WERI-Rb-1 (cell line): Measurements from ENCODE around the gene TTLL1.

ENCODE experiments used
- DNase-seq: peaks from one replicate; pipeline ENCODE4 v3.0.0-alpha.2; 2020
- H3K27ac ChIP-seq: fragments of 250-450 bp; sonication (Bioruptor Pico); 2 replicates; pipeline ENCODE4 v1.5.1; 2020; ENCODE audit warnings: mild to moderate bottlenecking, moderate library complexity
- H3K27me3 ChIP-seq: fragments of 250-450 bp; sonication (Bioruptor Pico); 2 replicates; pipeline ENCODE4 v1.5.1; 2021; ENCODE audit warnings: mild to moderate bottlenecking, low read depth, moderate library complexity; ENCODE audit not compliant: insufficient read depth, severe bottlenecking
- H3K36me3 ChIP-seq: fragments of 250-450 bp; sonication (Bioruptor Pico); 2 replicates; pipeline ENCODE4 v1.5.1; 2020; ENCODE audit warnings: mild to moderate bottlenecking, moderate library complexity
- H3K4me3 ChIP-seq: 2 replicates; pipeline ENCODE4 v1.5.1; 2011; ENCODE audit warnings: low read depth, mild to moderate bottlenecking, control low read depth, low read length
- H3K9me3 ChIP-seq: fragments of 250-450 bp; sonication (Bioruptor Pico); 2 replicates; pipeline ENCODE4 v1.5.1; 2021; ENCODE audit warnings: mild to moderate bottlenecking, moderate library complexity; ENCODE audit not compliant: severe bottlenecking
- TF ChIP-seq, protein P1 (sequence below): IDR thresholded peaks from 2 replicates; pipeline ENCODE4 v1.5.1; 2011; ENCODE audit warnings: low read depth, mild to moderate bottlenecking, control low read depth, inconsistent platforms, low read length

Gene TTLL1

DNA sequence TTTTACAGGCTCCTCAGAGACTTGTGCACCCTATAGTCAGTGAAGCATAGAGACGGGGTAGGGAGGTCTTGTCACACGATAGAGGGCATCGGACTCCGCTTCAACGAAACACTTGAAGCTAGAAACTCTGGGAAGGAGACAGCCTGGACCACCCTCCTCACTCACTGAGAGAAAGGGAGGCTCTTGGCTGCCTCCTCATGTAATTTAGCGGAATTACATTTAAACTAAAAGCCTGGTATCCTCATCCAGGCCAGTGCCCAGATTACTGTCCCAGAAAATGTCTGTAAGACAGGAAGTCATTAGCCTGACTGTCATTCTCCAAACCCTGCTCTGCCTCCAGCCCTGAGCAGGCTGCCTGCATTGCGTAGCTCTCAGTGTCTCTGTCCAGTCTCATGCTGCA, 36.0 kb downstream of the TTLL1 start:
- H3K4me3 ChIP-seq = no peak overlapping the region
- H3K36me3 ChIP-seq = no peaks in the 10 kb centered on the region
- TF ChIP-seq, protein P1, sequence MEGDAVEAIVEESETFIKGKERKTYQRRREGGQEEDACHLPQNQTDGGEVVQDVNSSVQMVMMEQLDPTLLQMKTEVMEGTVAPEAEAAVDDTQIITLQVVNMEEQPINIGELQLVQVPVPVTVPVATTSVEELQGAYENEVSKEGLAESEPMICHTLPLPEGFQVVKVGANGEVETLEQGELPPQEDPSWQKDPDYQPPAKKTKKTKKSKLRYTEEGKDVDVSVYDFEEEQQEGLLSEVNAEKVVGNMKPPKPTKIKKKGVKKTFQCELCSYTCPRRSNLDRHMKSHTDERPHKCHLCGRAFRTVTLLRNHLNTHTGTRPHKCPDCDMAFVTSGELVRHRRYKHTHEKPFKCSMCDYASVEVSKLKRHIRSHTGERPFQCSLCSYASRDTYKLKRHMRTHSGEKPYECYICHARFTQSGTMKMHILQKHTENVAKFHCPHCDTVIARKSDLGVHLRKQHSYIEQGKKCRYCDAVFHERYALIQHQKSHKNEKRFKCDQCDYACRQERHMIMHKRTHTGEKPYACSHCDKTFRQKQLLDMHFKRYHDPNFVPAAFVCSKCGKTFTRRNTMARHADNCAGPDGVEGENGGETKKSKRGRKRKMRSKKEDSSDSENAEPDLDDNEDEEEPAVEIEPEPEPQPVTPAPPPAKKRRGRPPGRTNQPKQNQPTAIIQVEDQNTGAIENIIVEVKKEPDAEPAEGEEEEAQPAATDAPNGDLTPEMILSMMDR = peak; percentile 53
- no peaks in the 10 kb centered on the region for H3K9me3 ChIP-seq
- H3K27me3 ChIP-seq = no peaks in the 10 kb centered on the region
- H3K27ac ChIP-seq = no peak overlapping the region
- DNase-seq = no peak

DNA sequence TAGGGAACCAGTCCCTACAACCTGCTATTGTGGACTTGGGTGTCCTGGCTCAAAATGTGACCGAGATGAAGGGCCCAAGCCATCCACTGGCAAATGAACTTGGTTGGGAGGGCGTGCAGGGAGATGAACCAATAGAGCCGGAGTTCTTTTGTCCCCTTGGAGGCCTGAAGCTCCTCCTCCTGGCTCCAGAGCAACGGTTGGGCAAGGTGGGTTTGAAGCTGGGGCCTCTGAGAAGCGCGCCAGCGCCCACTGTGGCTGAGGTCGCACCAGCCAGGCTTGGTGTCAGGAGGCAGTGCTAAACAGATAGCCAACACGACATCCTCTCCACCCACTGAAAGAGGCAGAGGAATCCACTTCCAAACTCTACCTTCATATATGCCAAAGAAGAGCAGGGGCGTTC, 38.2 kb downstream of the TTLL1 start:
- H3K36me3 ChIP-seq = no peaks in the 10 kb centered on the region
- no peak overlapping the region for H3K27ac ChIP-seq
- no peaks in the 10 kb centered on the region for H3K27me3 ChIP-seq
- H3K4me3 ChIP-seq = no peak overlapping the region
- H3K9me3 ChIP-seq = no peaks in the 10 kb centered on the region
- TF ChIP-seq, protein P1 = 0 out of 2 replicates have a peak, but pooled peaks have one; percentile 21
- no peak for DNase-seq

DNA sequence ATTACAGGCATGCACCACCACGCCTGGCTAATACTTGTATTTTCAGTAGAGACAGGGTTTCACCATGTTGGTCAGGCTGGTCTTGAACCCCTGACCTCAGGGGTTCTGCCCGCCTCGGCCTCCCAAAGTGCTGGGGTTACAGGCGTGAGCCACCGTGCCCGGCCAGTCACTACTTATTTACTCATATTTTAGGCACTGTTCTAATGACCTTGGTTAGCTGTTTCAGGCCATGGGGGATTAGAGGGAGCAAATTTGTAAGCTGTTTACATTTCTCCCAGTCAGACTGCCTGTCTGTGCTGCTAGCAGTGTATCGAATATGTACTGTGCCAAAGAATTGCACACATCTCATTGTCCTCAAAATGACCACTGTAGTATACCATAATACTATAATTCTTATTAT, 41.6 kb downstream of the TTLL1 start:
- DNase-seq = no peak
- no peaks in the 10 kb centered on the region for H3K27me3 ChIP-seq
- no peak overlapping the region for H3K4me3 ChIP-seq
- H3K9me3 ChIP-seq = no peaks in the 10 kb centered on the region
- H3K36me3 ChIP-seq = no peaks in the 10 kb centered on the region
- no peak overlapping the region for H3K27ac ChIP-seq
- TF ChIP-seq, protein P1 = no peak

DNA sequence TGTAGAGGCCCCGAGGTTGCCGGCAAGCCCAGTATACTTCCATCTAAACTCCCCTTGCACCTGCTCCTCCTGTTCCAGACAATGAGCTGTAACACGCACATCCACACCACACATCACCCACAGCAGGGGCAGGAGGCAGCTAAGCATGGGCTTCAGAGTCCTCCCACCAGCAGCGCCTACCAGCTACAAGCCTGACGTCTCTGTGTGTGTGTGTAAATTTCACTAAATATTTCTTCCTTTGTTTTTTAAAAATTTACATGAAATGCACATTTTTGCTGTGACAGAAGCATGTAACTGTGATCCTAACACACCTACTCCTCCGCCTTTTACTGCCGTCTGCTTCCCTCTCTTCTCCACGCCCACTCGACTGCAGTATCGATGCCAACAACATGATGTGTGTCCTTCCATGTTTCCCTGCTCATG, 44.9 kb downstream of the TTLL1 start:
- Histone ChIP-seq H3K27me3 (no peaks in the 10 kb centered on the region), H3K9me3 (no peaks in the 10 kb centered on the region), H3K27ac (no peak overlapping the region), H3K36me3 (no peaks in the 10 kb centered on the region), H3K4me3 (no peak overlapping the region)
- TF ChIP-seq, protein P1 = no peak
- DNase-seq = no peak

DNA sequence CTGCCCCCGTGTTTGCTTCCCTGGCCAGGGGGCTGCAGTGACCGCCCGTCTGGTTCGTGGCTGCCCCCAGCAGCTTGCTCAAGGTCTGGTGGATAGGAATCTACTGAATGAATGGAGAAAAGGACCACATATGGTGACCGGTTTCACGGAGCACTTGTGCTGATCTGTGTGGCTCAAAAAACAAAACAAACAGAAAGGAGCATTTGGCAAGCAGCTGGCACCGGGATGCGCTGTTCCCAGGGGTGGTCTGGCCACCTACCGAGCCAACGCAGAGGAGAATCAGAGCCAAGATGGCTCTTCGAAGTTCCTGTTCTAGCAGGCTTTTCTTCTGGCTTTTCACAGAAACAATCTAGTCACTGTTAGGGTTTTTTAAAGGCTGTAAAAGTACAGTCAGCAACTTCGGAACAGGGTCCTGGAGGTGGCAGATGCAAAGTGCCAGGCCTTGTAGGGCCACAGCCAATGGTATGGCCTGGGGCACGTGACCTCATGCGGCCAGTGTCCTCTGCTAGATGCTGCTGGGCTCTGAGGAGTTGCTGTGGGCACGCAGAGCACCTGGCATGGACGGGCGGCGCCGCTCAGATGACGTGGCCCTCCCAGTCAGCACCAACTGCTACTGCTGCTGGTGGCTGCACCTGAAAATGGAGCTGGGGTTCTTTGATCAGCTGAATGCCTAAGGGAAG, 47.0 kb downstream of the TTLL1 start:
- Histone ChIP-seq H3K36me3 (no peaks in the 10 kb centered on the region), H3K9me3 (no peaks in the 10 kb centered on the region), H3K27ac (no peak overlapping the region), H3K27me3 (no peaks in the 10 kb centered on the region), H3K4me3 (no peak overlapping the region)
- TF ChIP-seq, protein P1 = no peak
- DNase-seq = no peak

DNA sequence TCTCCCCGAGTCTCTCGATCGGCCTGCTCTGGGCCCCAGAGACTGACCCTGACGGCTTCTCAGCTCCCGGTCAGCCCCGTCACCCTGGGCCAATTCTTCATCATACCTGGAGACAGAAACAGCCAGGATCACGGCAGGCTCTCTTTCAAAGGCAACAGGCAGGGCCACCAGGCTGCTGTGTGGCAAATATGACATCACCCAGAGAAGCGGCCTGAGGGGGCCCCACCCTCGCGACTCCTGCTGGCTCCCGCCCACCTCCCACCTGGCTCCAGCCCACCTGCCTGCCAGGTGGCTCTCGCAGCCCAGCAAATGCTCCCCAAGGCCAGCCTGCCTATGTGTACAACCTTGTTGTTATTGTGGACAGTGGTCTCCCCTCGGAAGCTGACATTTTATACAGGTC, 49.4 kb downstream of the TTLL1 start:
- DNase-seq = no peak
- TF ChIP-seq, protein P1 = no peak
- Histone ChIP-seq H3K4me3 (no peak overlapping the region), H3K27me3 (no peaks in the 10 kb centered on the region), H3K9me3 (no peaks in the 10 kb centered on the region), H3K27ac (no peak overlapping the region), H3K36me3 (no peaks in the 10 kb centered on the region)
